ENCODE measurements around the gene CAPN13.

Gene CAPN13

DNA sequence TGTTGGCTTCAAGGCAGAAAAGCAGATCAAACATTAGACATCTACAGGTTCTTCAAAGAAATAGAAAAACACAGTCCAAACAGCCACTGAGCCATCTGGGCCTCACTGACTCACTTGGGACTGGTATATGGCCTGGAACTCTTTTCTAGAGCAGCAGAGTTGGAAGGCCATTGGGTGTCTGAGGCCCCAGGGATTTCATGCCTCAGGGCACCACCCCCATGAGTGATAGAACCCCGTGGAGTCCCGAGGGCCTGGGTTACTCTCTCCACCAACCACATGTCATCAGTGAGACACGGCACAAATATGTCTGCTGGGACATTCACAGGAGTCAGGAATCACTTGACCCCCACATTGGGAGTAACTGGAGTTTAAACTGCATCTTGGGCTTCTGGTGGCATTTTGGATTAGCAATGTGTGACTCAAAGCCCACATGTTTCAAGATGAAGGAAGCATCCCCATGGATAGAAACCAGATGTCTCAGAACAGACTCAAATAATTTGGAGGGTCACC is 44.0 kb downstream of the CAPN13 start:
- Histone ChIP-seq H3K4me1 (ENCODE audit: control extremely low read depth in 1 of 4, control insufficient read depth in 4 of 4, insufficient read depth in 4 of 4, low read length in 3 of 4) (no peaks in the 10 kb centered on the region), H3K36me3 (ENCODE audit: control insufficient read depth in 4 of 4, insufficient read depth in 4 of 4, low read length in 3 of 4) (no peaks in the 10 kb centered on the region), H3K27me3 (replicated peaks in 2 of 5; ENCODE audit: control insufficient read depth in 4 of 5, insufficient read depth in 5 of 5, low read length in 4 of 5) (peaks cover 0 to 8% (median 3%) of the 10 kb centered on the region in 5 experiments), H3K27ac (ENCODE audit: insufficient read depth in 1 of 2, low read depth in 1 of 2, low read length in 2 of 2, poor library complexity in 1 of 2, severe bottlenecking in 2 of 2) (no peak overlapping the region), H3K9me3 (ENCODE audit: control extremely low read depth in 1 of 5, control insufficient read depth in 4 of 5, insufficient read depth in 2 of 5, low read depth in 1 of 5, low read length in 4 of 5) (no peaks in the 10 kb centered on the region), H3K4me3 (ENCODE audit: control insufficient read depth in 1 of 7, extremely low read depth in 1 of 7, insufficient read depth in 4 of 7, low read depth in 2 of 7, low read length in 6 of 7) (no peak overlapping the region)
- 90% methylated on average over 3 of the region's 3 CpGs for WGBS (ENCODE audit: insufficient coverage)
- no peak for DNase-seq
- POLR2A ChIA-PET, result no interaction called here
- CTCF ChIA-PET, result interaction anchor here (0.9 kb wide), 1 partner anchor 100 kb away, joined by 3 read pairs; no protein-coding TSS in a partner anchor

DNA sequence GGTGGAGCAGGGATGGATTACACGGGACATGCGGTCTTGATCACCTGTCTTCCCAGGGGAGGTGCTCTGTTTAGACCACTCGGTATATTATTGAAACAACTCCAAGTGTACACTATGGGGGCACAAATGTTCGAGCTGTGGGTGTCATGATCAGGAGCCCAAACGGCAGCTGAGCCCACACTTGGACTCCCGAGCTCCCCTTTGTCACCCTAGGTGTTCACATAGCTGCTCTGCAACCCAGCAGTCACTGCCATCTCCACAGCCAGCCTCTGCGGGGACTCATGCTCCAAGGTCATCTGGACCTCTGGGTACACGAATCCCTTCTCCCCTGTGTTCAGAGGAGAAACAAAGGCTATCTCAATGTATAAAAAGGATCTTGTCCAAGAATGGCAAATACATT is 46.0 kb downstream of the CAPN13 start:
- POLR2A ChIA-PET, result no interaction called here

DNA sequence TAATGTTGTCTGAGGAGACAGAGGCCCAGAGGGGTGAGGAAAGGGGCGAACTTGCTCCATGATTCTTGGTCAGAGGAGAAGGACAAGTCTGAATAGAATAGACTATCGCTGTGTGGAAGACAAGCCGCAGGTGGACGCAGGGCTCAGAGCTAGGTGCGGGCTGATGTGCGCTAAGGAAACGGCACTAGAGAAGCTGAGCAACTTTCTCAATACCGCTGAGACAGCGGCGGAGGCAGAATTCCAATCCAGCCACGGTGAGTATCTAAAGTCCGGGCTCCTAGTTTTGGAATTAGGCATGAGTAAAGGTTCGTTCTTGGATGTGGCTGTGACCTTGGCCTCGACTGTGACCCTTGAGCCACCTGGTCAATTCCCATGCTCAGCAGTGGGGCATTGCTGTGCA is 47.8 kb downstream of the CAPN13 start:
- no peaks in the 10 kb centered on the region for H3K36me3 ChIP-seq (ENCODE audit: control insufficient read depth in 4 of 4, insufficient read depth in 4 of 4, low read length in 3 of 4)
- no peaks in the 10 kb centered on the region for H3K4me1 ChIP-seq (ENCODE audit: control extremely low read depth in 1 of 4, control insufficient read depth in 4 of 4, insufficient read depth in 4 of 4, low read length in 3 of 4)
- peaks cover 0 to 25% (median 11%) of the 10 kb centered on the region in 5 experiments for H3K27me3 ChIP-seq (replicated peaks in 2 of 5; ENCODE audit: control insufficient read depth in 4 of 5, insufficient read depth in 5 of 5, low read length in 4 of 5)
- no peaks in the 10 kb centered on the region for H3K9me3 ChIP-seq (ENCODE audit: control extremely low read depth in 1 of 5, control insufficient read depth in 4 of 5, insufficient read depth in 2 of 5, low read depth in 1 of 5, low read length in 4 of 5)
- no peak for DNase-seq
- WGBS (ENCODE audit: insufficient coverage), result 99% methylated on average over 14 of the region's 14 CpGs
- H3K27ac ChIP-seq (ENCODE audit: insufficient read depth in 1 of 2, low read depth in 1 of 2, low read length in 2 of 2, poor library complexity in 1 of 2, severe bottlenecking in 2 of 2), result no peak overlapping the region
- ChIA-PET POLR2A (no interaction called here), CTCF (no interaction called here)
- no peak overlapping the region for H3K4me3 ChIP-seq (ENCODE audit: control insufficient read depth in 1 of 7, extremely low read depth in 1 of 7, insufficient read depth in 4 of 7, low read depth in 2 of 7, low read length in 6 of 7)

More for the DNA sequence above, 46.0 kb downstream of the CAPN13 start:
- Histone ChIP-seq H3K36me3 (ENCODE audit: control insufficient read depth in 4 of 4, insufficient read depth in 4 of 4, low read length in 3 of 4) (no peaks in the 10 kb centered on the region), H3K9me3 (ENCODE audit: control extremely low read depth in 1 of 5, control insufficient read depth in 4 of 5, insufficient read depth in 2 of 5, low read depth in 1 of 5, low read length in 4 of 5) (no peaks in the 10 kb centered on the region), H3K27me3 (replicated peaks in 2 of 5; ENCODE audit: control insufficient read depth in 4 of 5, insufficient read depth in 5 of 5, low read length in 4 of 5) (peaks cover 0 to 17% (median 5%) of the 10 kb centered on the region in 5 experiments), H3K4me1 (ENCODE audit: control extremely low read depth in 1 of 4, control insufficient read depth in 4 of 4, insufficient read depth in 4 of 4, low read length in 3 of 4) (no peaks in the 10 kb centered on the region), H3K4me3 (ENCODE audit: control insufficient read depth in 1 of 7, extremely low read depth in 1 of 7, insufficient read depth in 4 of 7, low read depth in 2 of 7, low read length in 6 of 7) (no peak overlapping the region), H3K27ac (ENCODE audit: insufficient read depth in 1 of 2, low read depth in 1 of 2, low read length in 2 of 2, poor library complexity in 1 of 2, severe bottlenecking in 2 of 2) (no peak overlapping the region)
- CTCF ChIA-PET, result no interaction called here
- DNase-seq, result no peak
- 98% methylated on average over 6 of the region's 8 CpGs for WGBS (ENCODE audit: insufficient coverage)

DNA sequence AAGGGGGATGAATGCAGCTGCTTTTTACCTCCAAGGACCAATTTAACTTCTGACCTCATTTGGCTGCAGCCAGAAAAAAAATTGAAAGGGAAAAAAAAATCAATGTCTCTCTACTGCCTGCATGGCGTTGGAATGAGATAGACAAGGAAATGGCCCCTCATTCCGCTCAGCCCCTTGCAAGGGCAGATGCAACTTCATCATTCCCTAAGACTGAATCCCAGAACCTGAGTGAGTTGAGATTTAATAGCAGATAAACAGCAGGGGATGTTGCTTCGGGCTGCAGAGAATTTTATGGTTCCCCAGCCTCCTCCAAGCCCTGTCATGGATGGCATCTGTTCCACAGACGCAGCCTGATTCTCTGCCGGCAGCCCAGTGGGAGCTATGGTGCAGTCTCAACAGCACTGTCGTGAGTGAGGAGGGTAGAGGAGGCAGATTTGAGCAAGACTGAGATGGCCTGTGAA is 49.0 kb downstream of the CAPN13 start:
- Histone ChIP-seq H3K27me3 (replicated peaks in 2 of 5; ENCODE audit: control insufficient read depth in 4 of 5, insufficient read depth in 5 of 5, low read length in 4 of 5) (peaks cover 0 to 31% (median 15%) of the 10 kb centered on the region in 5 experiments), H3K4me3 (ENCODE audit: control insufficient read depth in 1 of 7, extremely low read depth in 1 of 7, insufficient read depth in 4 of 7, low read depth in 2 of 7, low read length in 6 of 7) (no peak overlapping the region), H3K36me3 (ENCODE audit: control insufficient read depth in 4 of 4, insufficient read depth in 4 of 4, low read length in 3 of 4) (no peaks in the 10 kb centered on the region), H3K4me1 (ENCODE audit: control extremely low read depth in 1 of 4, control insufficient read depth in 4 of 4, insufficient read depth in 4 of 4, low read length in 3 of 4) (no peaks in the 10 kb centered on the region), H3K27ac (ENCODE audit: insufficient read depth in 1 of 2, low read depth in 1 of 2, low read length in 2 of 2, poor library complexity in 1 of 2, severe bottlenecking in 2 of 2) (no peak overlapping the region), H3K9me3 (ENCODE audit: control extremely low read depth in 1 of 5, control insufficient read depth in 4 of 5, insufficient read depth in 2 of 5, low read depth in 1 of 5, low read length in 4 of 5) (no peaks in the 10 kb centered on the region)
- WGBS (ENCODE audit: insufficient coverage), result 58% methylated on average over 5 of the region's 6 CpGs
- no peak for DNase-seq
- ChIA-PET CTCF (no interaction called here), POLR2A (no interaction called here)

DNA sequence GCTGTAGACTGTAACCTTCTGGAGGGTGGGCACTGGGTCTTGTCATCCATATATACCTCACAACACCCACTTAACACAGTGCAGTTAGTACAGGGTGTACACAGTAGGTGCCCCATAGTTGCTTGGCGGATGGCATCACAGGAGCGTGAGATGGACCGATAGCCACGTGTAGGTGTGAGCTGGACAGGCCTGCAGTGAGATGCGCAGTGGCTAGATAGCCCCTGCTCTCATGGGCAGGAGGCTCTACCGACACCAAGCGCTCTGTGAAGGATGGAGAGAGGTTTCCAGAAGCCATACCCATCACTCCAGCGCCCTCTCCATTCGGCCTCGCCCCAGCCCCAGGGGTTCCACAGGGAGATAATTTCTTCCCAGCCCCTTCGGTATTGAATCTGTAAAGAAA is 49.5 kb downstream of the CAPN13 start:
- H3K36me3 ChIP-seq (ENCODE audit: control insufficient read depth in 4 of 4, insufficient read depth in 4 of 4, low read length in 3 of 4), result no peaks in the 10 kb centered on the region
- no peaks in the 10 kb centered on the region for H3K9me3 ChIP-seq (ENCODE audit: control extremely low read depth in 1 of 5, control insufficient read depth in 4 of 5, insufficient read depth in 2 of 5, low read depth in 1 of 5, low read length in 4 of 5)
- DNase-seq, result no peak
- H3K4me1 ChIP-seq (ENCODE audit: control extremely low read depth in 1 of 4, control insufficient read depth in 4 of 4, insufficient read depth in 4 of 4, low read length in 3 of 4), result no peaks in the 10 kb centered on the region
- ChIA-PET POLR2A (no interaction called here), CTCF (no interaction called here)
- no peak overlapping the region for H3K4me3 ChIP-seq (ENCODE audit: control insufficient read depth in 1 of 7, extremely low read depth in 1 of 7, insufficient read depth in 4 of 7, low read depth in 2 of 7, low read length in 6 of 7)
- H3K27me3 ChIP-seq (replicated peaks in 2 of 5; ENCODE audit: control insufficient read depth in 4 of 5, insufficient read depth in 5 of 5, low read length in 4 of 5), result peaks cover 0 to 33% (median 16%) of the 10 kb centered on the region in 5 experiments
- WGBS (ENCODE audit: insufficient coverage), result 98% methylated on average over 10 of the region's 11 CpGs
- H3K27ac ChIP-seq (ENCODE audit: insufficient read depth in 1 of 2, low read depth in 1 of 2, low read length in 2 of 2, poor library complexity in 1 of 2, severe bottlenecking in 2 of 2), result no peak overlapping the region

DNA sequence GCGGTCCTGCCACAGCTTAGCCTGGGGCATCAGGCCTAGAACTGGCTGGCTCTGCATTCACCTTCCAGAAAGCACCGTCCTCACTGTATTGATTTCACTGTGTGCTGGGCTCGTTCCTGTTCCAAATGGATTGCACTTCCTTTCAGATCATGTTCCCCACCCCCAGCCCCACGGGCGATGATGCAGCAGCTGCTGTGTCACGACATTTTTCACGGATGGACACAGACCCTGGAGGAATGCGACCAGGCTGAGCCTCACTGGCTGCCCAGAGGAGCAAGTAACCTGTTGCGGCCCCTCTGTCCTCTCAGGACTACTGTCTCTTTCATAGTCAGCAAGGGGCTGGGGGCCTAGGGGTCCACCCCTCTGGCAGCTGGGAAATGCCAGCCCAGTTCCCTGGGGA is 50.3 kb downstream of the CAPN13 start:
- Histone ChIP-seq H3K27ac (ENCODE audit: insufficient read depth in 1 of 2, low read depth in 1 of 2, low read length in 2 of 2, poor library complexity in 1 of 2, severe bottlenecking in 2 of 2) (no peak overlapping the region), H3K36me3 (ENCODE audit: control insufficient read depth in 4 of 4, insufficient read depth in 4 of 4, low read length in 3 of 4) (no peaks in the 10 kb centered on the region), H3K9me3 (ENCODE audit: control extremely low read depth in 1 of 5, control insufficient read depth in 4 of 5, insufficient read depth in 2 of 5, low read depth in 1 of 5, low read length in 4 of 5) (no peaks in the 10 kb centered on the region), H3K27me3 (replicated peaks in 2 of 5; ENCODE audit: control insufficient read depth in 4 of 5, insufficient read depth in 5 of 5, low read length in 4 of 5) (peaks cover 0 to 39% (median 16%) of the 10 kb centered on the region in 5 experiments), H3K4me1 (ENCODE audit: control extremely low read depth in 1 of 4, control insufficient read depth in 4 of 4, insufficient read depth in 4 of 4, low read length in 3 of 4) (no peaks in the 10 kb centered on the region), H3K4me3 (ENCODE audit: control insufficient read depth in 1 of 7, extremely low read depth in 1 of 7, insufficient read depth in 4 of 7, low read depth in 2 of 7, low read length in 6 of 7) (no peak overlapping the region)
- DNase-seq, result no peak
- CTCF ChIA-PET, result no interaction called here
- WGBS (ENCODE audit: insufficient coverage), result 92% methylated on average over 9 of the region's 9 CpGs
- POLR2A ChIA-PET, result no interaction called here

DNA sequence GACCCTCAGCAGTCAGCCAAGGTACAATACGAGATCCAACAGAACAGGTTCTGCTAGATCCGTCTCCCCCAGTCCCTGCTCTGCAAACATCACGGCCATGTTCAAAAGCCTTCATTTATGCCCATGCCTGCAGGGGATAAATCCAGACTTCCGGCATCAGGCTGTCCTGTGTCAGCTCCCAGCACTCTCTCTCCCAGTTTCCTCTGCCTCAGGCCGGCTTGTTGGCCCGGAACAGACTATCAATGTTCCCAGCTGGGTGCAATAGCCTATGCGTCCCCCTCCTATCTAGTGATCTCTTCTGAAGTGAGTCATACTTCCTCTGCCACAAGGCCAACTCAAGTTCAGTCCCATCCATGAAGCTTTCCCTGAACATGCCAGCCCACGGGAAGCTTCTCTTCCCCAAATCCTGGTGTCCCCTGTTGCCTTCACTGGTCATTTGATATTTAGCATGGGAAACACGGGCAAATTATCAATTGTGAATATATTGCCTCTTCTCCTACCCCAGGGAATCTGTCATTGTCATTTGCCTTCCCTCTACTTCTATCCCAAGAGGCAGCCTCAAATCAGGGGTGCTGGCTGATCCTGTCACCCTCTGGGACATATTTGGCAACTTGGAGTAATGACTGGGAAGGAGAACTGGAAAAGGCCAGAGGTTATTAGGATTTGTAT is 51.1 kb downstream of the CAPN13 start:
- ChIA-PET CTCF (no interaction called here), POLR2A (no interaction called here)
- Histone ChIP-seq H3K27me3 (replicated peaks in 2 of 5; ENCODE audit: control insufficient read depth in 4 of 5, insufficient read depth in 5 of 5, low read length in 4 of 5) (peaks cover 0 to 42% (median 16%) of the 10 kb centered on the region in 5 experiments), H3K27ac (ENCODE audit: insufficient read depth in 1 of 2, low read depth in 1 of 2, low read length in 2 of 2, poor library complexity in 1 of 2, severe bottlenecking in 2 of 2) (no peak overlapping the region), H3K9me3 (ENCODE audit: control extremely low read depth in 1 of 5, control insufficient read depth in 4 of 5, insufficient read depth in 2 of 5, low read depth in 1 of 5, low read length in 4 of 5) (peaks cover 0 to 2% (median 0%) of the 10 kb centered on the region in 5 experiments), H3K4me3 (ENCODE audit: control insufficient read depth in 1 of 7, extremely low read depth in 1 of 7, insufficient read depth in 4 of 7, low read depth in 2 of 7, low read length in 6 of 7) (no peak overlapping the region), H3K36me3 (ENCODE audit: control insufficient read depth in 4 of 4, insufficient read depth in 4 of 4, low read length in 3 of 4) (no peaks in the 10 kb centered on the region), H3K4me1 (ENCODE audit: control extremely low read depth in 1 of 4, control insufficient read depth in 4 of 4, insufficient read depth in 4 of 4, low read length in 3 of 4) (no peaks in the 10 kb centered on the region)
- DNase-seq, result no peak
- 67% methylated on average over 7 of the region's 9 CpGs for WGBS (ENCODE audit: insufficient coverage)
